ENCODE data around the gene SRL.

Gene SRL

GRCh38 chr16:4241928-4242283 lies at the start of gene SRL:
SRL (minus strand) TSS chr16:4242080; CDS start chr16:4242067, 13 bp downstream.
- Mint-ChIP-seq H3K27ac (no peak within 1 kb of the TSS), H3K4me3 (no peak within 1 kb of the TSS), H3K9me3 (no peaks in the 10 kb centered on the region), H3K36me3 (ENCODE audit: low read depth) (no peaks in the 10 kb centered on the region), H3K4me1 (ENCODE audit: low read depth) (no peaks in the 10 kb centered on the region), H3K27me3 (ENCODE audit: low read depth) (no peaks in the 10 kb centered on the region)

GRCh38 chr16:4290236-4290830 lies 48.5 kb upstream of the SRL start:
- Mint-ChIP-seq H3K36me3 (ENCODE audit: low read depth) (no peaks in the 10 kb centered on the region), H3K27ac (no peak overlapping the region)

GRCh38 chr16:4288148-4288921 lies 46.5 kb upstream of the SRL start:
- Mint-ChIP-seq H3K27me3 (ENCODE audit: low read depth) (peaks cover 7% of the 10 kb centered on the region), H3K27ac (no peak overlapping the region), H3K4me3 (no peak overlapping the region), H3K4me1 (ENCODE audit: low read depth) (peaks cover 5% of the 10 kb centered on the region), H3K9me3 (no peaks in the 10 kb centered on the region), H3K36me3 (ENCODE audit: low read depth) (no peaks in the 10 kb centered on the region)

More at GRCh38 chr16:4290236-4290830, 48.5 kb upstream of the SRL start:
- H3K4me3 Mint-ChIP-seq: no peak overlapping the region
- peaks cover 3% of the 10 kb centered on the region for H3K4me1 Mint-ChIP-seq (ENCODE audit: low read depth)
- H3K9me3 Mint-ChIP-seq: no peaks in the 10 kb centered on the region
- no peaks in the 10 kb centered on the region for H3K27me3 Mint-ChIP-seq (ENCODE audit: low read depth)

- no peak overlapping the region for H3K27ac Mint-ChIP-seq
- H3K9me3 Mint-ChIP-seq: peaks cover 4% of the 10 kb centered on the region
- no peak overlapping the region for H3K4me3 Mint-ChIP-seq
- H3K4me1 Mint-ChIP-seq (ENCODE audit: low read depth): peaks cover 5% of the 10 kb centered on the region
- peaks cover 7% of the 10 kb centered on the region for H3K27me3 Mint-ChIP-seq (ENCODE audit: low read depth)
- H3K36me3 Mint-ChIP-seq (ENCODE audit: low read depth): no peaks in the 10 kb centered on the region
Measured at GRCh38 chr16:4285167-4285566, 43.3 kb upstream of the SRL start.

GRCh38 chr16:4283939-4284338 lies 42.1 kb upstream of the SRL start:
- peaks cover 4% of the 10 kb centered on the region for H3K9me3 Mint-ChIP-seq
- no peak overlapping the region for H3K27ac Mint-ChIP-seq

GRCh38 chr16:4283441-4283840 lies 41.6 kb upstream of the SRL start:
- Mint-ChIP-seq H3K27me3 (ENCODE audit: low read depth) (peaks cover 7% of the 10 kb centered on the region), H3K4me1 (ENCODE audit: low read depth) (peaks cover 5% of the 10 kb centered on the region), H3K4me3 (no peak overlapping the region), H3K9me3 (peaks cover 4% of the 10 kb centered on the region), H3K36me3 (ENCODE audit: low read depth) (no peaks in the 10 kb centered on the region), H3K27ac (no peak overlapping the region)

More at GRCh38 chr16:4283939-4284338, 42.1 kb upstream of the SRL start:
- no peaks in the 10 kb centered on the region for H3K36me3 Mint-ChIP-seq (ENCODE audit: low read depth)
- no peak overlapping the region for H3K4me3 Mint-ChIP-seq
- peaks cover 5% of the 10 kb centered on the region for H3K4me1 Mint-ChIP-seq (ENCODE audit: low read depth)
- H3K27me3 Mint-ChIP-seq (ENCODE audit: low read depth): peaks cover 7% of the 10 kb centered on the region

GRCh38 chr16:4280625-4281024 lies 38.7 kb upstream of the SRL start:
- Mint-ChIP-seq H3K4me1 (ENCODE audit: low read depth) (peaks cover 2% of the 10 kb centered on the region), H3K27me3 (ENCODE audit: low read depth) (peaks cover 7% of the 10 kb centered on the region), H3K4me3 (no peak overlapping the region), H3K36me3 (ENCODE audit: low read depth) (no peaks in the 10 kb centered on the region), H3K9me3 (peaks cover 4% of the 10 kb centered on the region), H3K27ac (no peak overlapping the region)

- H3K9me3 Mint-ChIP-seq: peaks cover 4% of the 10 kb centered on the region
- H3K36me3 Mint-ChIP-seq (ENCODE audit: low read depth): no peaks in the 10 kb centered on the region
- no peak overlapping the region for H3K4me3 Mint-ChIP-seq
- H3K4me1 Mint-ChIP-seq (ENCODE audit: low read depth): no peaks in the 10 kb centered on the region
- no peaks in the 10 kb centered on the region for H3K27me3 Mint-ChIP-seq (ENCODE audit: low read depth)
- H3K27ac Mint-ChIP-seq: no peak overlapping the region
Measured at GRCh38 chr16:4277987-4278513, 36.2 kb upstream of the SRL start.

GRCh38 chr16:4275861-4276260 lies 34.0 kb upstream of the SRL start:
- Mint-ChIP-seq H3K27ac (no peak overlapping the region), H3K36me3 (ENCODE audit: low read depth) (no peaks in the 10 kb centered on the region), H3K9me3 (peaks cover 3% of the 10 kb centered on the region), H3K4me3 (no peak overlapping the region), H3K4me1 (ENCODE audit: low read depth) (peaks cover 4% of the 10 kb centered on the region), H3K27me3 (ENCODE audit: low read depth) (no peaks in the 10 kb centered on the region)

- H3K4me1 Mint-ChIP-seq (ENCODE audit: low read depth): peaks cover 6% of the 10 kb centered on the region
- H3K9me3 Mint-ChIP-seq: no peaks in the 10 kb centered on the region
- H3K27ac Mint-ChIP-seq: peak overlapping the region; percentile 67
- peak overlapping the region; percentile 81 for H3K4me3 Mint-ChIP-seq
- no peaks in the 10 kb centered on the region for H3K27me3 Mint-ChIP-seq (ENCODE audit: low read depth)
- no peaks in the 10 kb centered on the region for H3K36me3 Mint-ChIP-seq (ENCODE audit: low read depth)
Measured at GRCh38 chr16:4273858-4274311, 32.0 kb upstream of the SRL start.

GRCh38 chr16:4272114-4272956 lies 30.5 kb upstream of the SRL start:
- no peaks in the 10 kb centered on the region for H3K27me3 Mint-ChIP-seq (ENCODE audit: low read depth)

GRCh38 chr16:4271176-4272113 lies 29.6 kb upstream of the SRL start:
- Mint-ChIP-seq H3K9me3 (no peaks in the 10 kb centered on the region), H3K27ac (peak overlapping the region; percentile 87), H3K4me1 (ENCODE audit: low read depth) (peaks cover 10% of the 10 kb centered on the region), H3K4me3 (peak overlapping the region; percentile 87), H3K36me3 (ENCODE audit: low read depth) (no peaks in the 10 kb centered on the region), H3K27me3 (ENCODE audit: low read depth) (no peaks in the 10 kb centered on the region)

More at GRCh38 chr16:4272114-4272956, 30.5 kb upstream of the SRL start:
- peak overlapping the region; percentile 90 for H3K27ac Mint-ChIP-seq
- no peaks in the 10 kb centered on the region for H3K9me3 Mint-ChIP-seq
- peak overlapping the region; percentile 92 for H3K4me3 Mint-ChIP-seq
- H3K4me1 Mint-ChIP-seq (ENCODE audit: low read depth): peaks cover 10% of the 10 kb centered on the region
- H3K36me3 Mint-ChIP-seq (ENCODE audit: low read depth): no peaks in the 10 kb centered on the region

GRCh38 chr16:4270595-4270994 lies 28.7 kb upstream of the SRL start:
- H3K27me3 Mint-ChIP-seq (ENCODE audit: low read depth): no peaks in the 10 kb centered on the region
- H3K27ac Mint-ChIP-seq: peak overlapping the region; percentile 87
- peaks cover 10% of the 10 kb centered on the region for H3K4me1 Mint-ChIP-seq (ENCODE audit: low read depth)
- peak overlapping the region; percentile 87 for H3K4me3 Mint-ChIP-seq
- H3K36me3 Mint-ChIP-seq (ENCODE audit: low read depth): no peaks in the 10 kb centered on the region
- H3K9me3 Mint-ChIP-seq: no peaks in the 10 kb centered on the region

All from T-helper 1 cell treated with Interleukin-12 subunit alpha and Interleukin-12 subunit beta and Interleukin-4 antibody, amounts not matched to agents 30 μg/mL and 1 μg/mL, for 36 hours (primary cell).